Mammary epithelial cell (primary cell): ENCODE data around the gene PLA2G4E.

Source experiments
- EZH2 ChIP-seq: IDR thresholded peaks from 2 replicates; pipeline ENCODE4 v1.6.1; 2012; ENCODE audit warnings: low read length, inconsistent platforms, borderline replicate concordance
- TF ChIP-seq, protein P1 (sequence below), 2 donors: IDR thresholded peaks in 1 of 2; conservative IDR thresholded peaks in 1 of 2; 2 replicates each; pipeline ENCODE4 v1.5.1; 2011 to 2012; ENCODE audit warnings: inconsistent platforms in 2 of 2, low read length in 2 of 2, mild to moderate bottlenecking in 2 of 2, control low read depth in 1 of 2, low read depth in 1 of 2; ENCODE audit not compliant: insufficient read depth in 1 of 2; ENCODE audit errors: extremely low read depth in 1 of 2

DNA sequence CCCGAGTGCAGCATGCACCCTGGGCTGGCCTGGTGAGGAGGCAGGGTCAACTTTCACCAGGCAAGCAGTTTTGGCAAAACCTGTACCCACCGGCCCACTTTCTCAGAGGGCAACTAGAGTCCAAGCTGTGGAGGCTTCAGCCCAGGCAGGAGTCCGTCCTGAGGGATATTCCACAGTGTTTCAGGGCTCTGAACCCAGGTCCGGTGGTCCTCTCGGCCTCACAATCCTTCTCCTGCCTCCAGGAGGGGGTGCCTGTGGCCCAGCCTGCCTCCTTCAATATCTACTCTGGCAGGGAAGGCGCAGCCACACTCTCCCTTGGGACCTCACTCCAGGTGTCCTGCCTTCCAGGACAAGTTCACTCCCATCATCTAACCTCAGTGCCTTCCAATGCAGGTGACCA lies 3.9 kb downstream of the PLA2G4E start:
- TF ChIP-seq, protein P1, sequence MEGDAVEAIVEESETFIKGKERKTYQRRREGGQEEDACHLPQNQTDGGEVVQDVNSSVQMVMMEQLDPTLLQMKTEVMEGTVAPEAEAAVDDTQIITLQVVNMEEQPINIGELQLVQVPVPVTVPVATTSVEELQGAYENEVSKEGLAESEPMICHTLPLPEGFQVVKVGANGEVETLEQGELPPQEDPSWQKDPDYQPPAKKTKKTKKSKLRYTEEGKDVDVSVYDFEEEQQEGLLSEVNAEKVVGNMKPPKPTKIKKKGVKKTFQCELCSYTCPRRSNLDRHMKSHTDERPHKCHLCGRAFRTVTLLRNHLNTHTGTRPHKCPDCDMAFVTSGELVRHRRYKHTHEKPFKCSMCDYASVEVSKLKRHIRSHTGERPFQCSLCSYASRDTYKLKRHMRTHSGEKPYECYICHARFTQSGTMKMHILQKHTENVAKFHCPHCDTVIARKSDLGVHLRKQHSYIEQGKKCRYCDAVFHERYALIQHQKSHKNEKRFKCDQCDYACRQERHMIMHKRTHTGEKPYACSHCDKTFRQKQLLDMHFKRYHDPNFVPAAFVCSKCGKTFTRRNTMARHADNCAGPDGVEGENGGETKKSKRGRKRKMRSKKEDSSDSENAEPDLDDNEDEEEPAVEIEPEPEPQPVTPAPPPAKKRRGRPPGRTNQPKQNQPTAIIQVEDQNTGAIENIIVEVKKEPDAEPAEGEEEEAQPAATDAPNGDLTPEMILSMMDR (conservative IDR thresholded peaks at IDR 0.05 in 1 of 2, IDR thresholded peaks at IDR 0.05 in 1 of 2; ENCODE audit: extremely low read depth in 1 of 2, insufficient read depth in 1 of 2, low read depth in 1 of 2, low read length in 2 of 2) = no peak
- no peak for TF ChIP-seq EZH2
